Measurements from ENCODE around the gene BMPR1A. TPM values are rescaled to one million over a fixed set of nuclear protein-coding genes. Genes with fewer than 3 reads are reported as not detected.
A peak's percentile ranks its signal among the peaks of the same experiment; 100 is the strongest.

BMPR1A gene
- total and polyA plus RNA-seq, 4 experiments from 2014 or later = 4.7 to 21.0 (median 10.4) TPM

DNA sequence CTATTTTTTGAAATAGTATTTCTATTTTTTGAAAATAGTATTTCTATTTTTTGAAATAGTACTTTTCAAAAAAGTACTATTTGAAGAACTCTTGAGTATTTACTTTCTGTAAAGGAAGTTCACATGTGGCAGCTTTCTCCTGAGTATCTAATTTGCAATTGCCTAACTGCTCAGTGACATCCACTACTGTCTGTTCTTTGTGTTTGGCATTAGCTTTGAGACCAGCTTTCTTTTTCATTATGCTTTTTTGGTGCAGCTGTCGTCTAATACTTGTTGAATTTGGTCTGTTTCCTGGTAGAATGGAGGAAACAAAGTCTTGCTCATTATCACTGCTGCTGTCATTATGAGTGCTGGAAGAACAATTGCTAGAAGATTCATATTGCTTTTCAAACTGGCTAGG lies 99.1 kb downstream of the BMPR1A start:
- intact Hi-C loops (cut with micrococcal nuclease) = no loop called here
- no peaks in the 10 kb centered on the region for H3K9me3 ChIP-seq (ENCODE audit: control insufficient read depth in 1 of 2, low read length in 2 of 2)
- no peaks in the 10 kb centered on the region for H3K4me1 ChIP-seq (ENCODE audit: insufficient read depth, low read length)
- no peak overlapping the region for H3K27ac ChIP-seq (ENCODE audit: low read depth, low read length)
- ChIA-PET POLR2A (ENCODE audit: partially characterized antibody) (no interaction called here), CTCF (ENCODE audit: partially characterized antibody) (no interaction called here)
- H3K4me1 Mint-ChIP-seq = no peaks in the 10 kb centered on the region
- H3K4me3 Mint-ChIP-seq = no peak overlapping the region
- H3K27ac Mint-ChIP-seq = no peak overlapping the region
- no peak for DNase-seq
- H3K27me3 Mint-ChIP-seq = no peaks in the 10 kb centered on the region
- peaks cover 13 to 39% of the 10 kb centered on the region in 2 donors for H3K36me3 Mint-ChIP-seq
- no peaks in the 10 kb centered on the region for H3K36me3 ChIP-seq (ENCODE audit: insufficient read depth, low read length)
- no peak overlapping the region for H3K4me3 ChIP-seq (ENCODE audit: low read length in 2 of 2)
- H3K9me3 Mint-ChIP-seq = peaks cover 0 to 4% (median 0%) of the 10 kb centered on the region in 8 donors
- no peaks in the 10 kb centered on the region for H3K27me3 ChIP-seq (ENCODE audit: insufficient read depth, low read length)

GRCh38 chr10:86856156-86856555 lies 99.7 kb downstream of the BMPR1A start:
- no peaks in the 10 kb centered on the region for H3K27me3 Mint-ChIP-seq
- DNase-seq = no peak
- no peaks in the 10 kb centered on the region for H3K4me1 Mint-ChIP-seq
- Histone ChIP-seq H3K36me3 (ENCODE audit: insufficient read depth, low read length) (no peaks in the 10 kb centered on the region), H3K9me3 (ENCODE audit: control insufficient read depth in 1 of 2, low read length in 2 of 2) (no peaks in the 10 kb centered on the region), H3K27me3 (ENCODE audit: insufficient read depth, low read length) (no peaks in the 10 kb centered on the region), H3K4me3 (ENCODE audit: low read length in 2 of 2) (no peak overlapping the region), H3K4me1 (ENCODE audit: insufficient read depth, low read length) (no peaks in the 10 kb centered on the region), H3K27ac (ENCODE audit: low read depth, low read length) (no peak overlapping the region)
- intact Hi-C loops (cut with micrococcal nuclease) = no loop called here
- peaks cover 0 to 4% (median 0%) of the 10 kb centered on the region in 8 donors for H3K9me3 Mint-ChIP-seq
- H3K27ac Mint-ChIP-seq = no peak overlapping the region
- no peak overlapping the region for H3K4me3 Mint-ChIP-seq
- POLR2A ChIA-PET (ENCODE audit: partially characterized antibody) = no interaction called here
- CTCF ChIA-PET (ENCODE audit: partially characterized antibody) = no interaction called here
- peaks cover 13 to 38% of the 10 kb centered on the region in 2 donors for H3K36me3 Mint-ChIP-seq

GRCh38 chr10:86857128-86857721 lies 100.8 kb downstream of the BMPR1A start:
- Mint-ChIP-seq H3K36me3 (peaks cover 6 to 28% of the 10 kb centered on the region in 2 donors), H3K4me1 (no peaks in the 10 kb centered on the region), H3K4me3 (no peak overlapping the region), H3K27ac (no peak overlapping the region), H3K9me3 (peaks cover 0 to 2% (median 0%) of the 10 kb centered on the region in 8 donors), H3K27me3 (no peaks in the 10 kb centered on the region)
- DNase-seq = no peak
- ChIA-PET CTCF (ENCODE audit: partially characterized antibody) (no interaction called here), POLR2A (ENCODE audit: partially characterized antibody) (no interaction called here)
- Histone ChIP-seq H3K4me3 (ENCODE audit: low read length in 2 of 2) (no peak overlapping the region), H3K27me3 (ENCODE audit: insufficient read depth, low read length) (no peaks in the 10 kb centered on the region), H3K4me1 (ENCODE audit: insufficient read depth, low read length) (no peaks in the 10 kb centered on the region), H3K27ac (ENCODE audit: low read depth, low read length) (no peak overlapping the region), H3K9me3 (ENCODE audit: control insufficient read depth in 1 of 2, low read length in 2 of 2) (no peaks in the 10 kb centered on the region), H3K36me3 (ENCODE audit: insufficient read depth, low read length) (no peaks in the 10 kb centered on the region)
- intact Hi-C loops (cut with micrococcal nuclease) = no loop called here

- H3K27me3 Mint-ChIP-seq = no peaks in the 10 kb centered on the region
- no peaks in the 10 kb centered on the region for H3K4me1 ChIP-seq (ENCODE audit: insufficient read depth, low read length)
- H3K27ac ChIP-seq (ENCODE audit: low read depth, low read length) = no peak overlapping the region
- no peaks in the 10 kb centered on the region for H3K27me3 ChIP-seq (ENCODE audit: insufficient read depth, low read length)
- intact Hi-C loops (cut with micrococcal nuclease) = no loop called here
- no peak overlapping the region for H3K27ac Mint-ChIP-seq
- ChIA-PET POLR2A (ENCODE audit: partially characterized antibody) (no interaction called here), CTCF (ENCODE audit: partially characterized antibody) (interaction anchor here (1.0 kb wide), 1 partner anchor 82 kb away, joined by 4 read pairs; no protein-coding TSS in a partner anchor)
- no peak for DNase-seq
- H3K36me3 ChIP-seq (ENCODE audit: insufficient read depth, low read length) = no peaks in the 10 kb centered on the region
- no peaks in the 10 kb centered on the region for H3K4me1 Mint-ChIP-seq
- H3K36me3 Mint-ChIP-seq = peaks cover 6 to 21% of the 10 kb centered on the region in 2 donors
- H3K9me3 Mint-ChIP-seq = peaks cover 0 to 2% (median 0%) of the 10 kb centered on the region in 8 donors
- no peaks in the 10 kb centered on the region for H3K9me3 ChIP-seq (ENCODE audit: control insufficient read depth in 1 of 2, low read length in 2 of 2)
- H3K4me3 Mint-ChIP-seq = no peak overlapping the region
- H3K4me3 ChIP-seq (ENCODE audit: low read length in 2 of 2) = no peak overlapping the region
Observed at GRCh38 chr10:86858011-86858410, 101.6 kb downstream of the BMPR1A start.

GRCh38 chr10:86861351-86861750 lies 104.9 kb downstream of the BMPR1A start:
- Histone ChIP-seq H3K9me3 (ENCODE audit: control insufficient read depth in 1 of 2, low read length in 2 of 2) (no peaks in the 10 kb centered on the region), H3K27me3 (ENCODE audit: insufficient read depth, low read length) (no peaks in the 10 kb centered on the region), H3K4me3 (ENCODE audit: low read length in 2 of 2) (no peak overlapping the region), H3K4me1 (ENCODE audit: insufficient read depth, low read length) (no peaks in the 10 kb centered on the region), H3K27ac (ENCODE audit: low read depth, low read length) (no peak overlapping the region), H3K36me3 (ENCODE audit: insufficient read depth, low read length) (no peaks in the 10 kb centered on the region)
- ChIA-PET POLR2A (ENCODE audit: partially characterized antibody) (no interaction called here), CTCF (ENCODE audit: partially characterized antibody) (no interaction called here)
- DNase-seq = no peak
- Mint-ChIP-seq H3K27me3 (no peaks in the 10 kb centered on the region), H3K36me3 (peaks cover 0 to 8% of the 10 kb centered on the region in 2 donors), H3K27ac (no peak overlapping the region), H3K4me3 (no peak overlapping the region), H3K9me3 (no peaks in the 10 kb centered on the region), H3K4me1 (peaks cover 0 to 2% (median 0%) of the 10 kb centered on the region in 4 donors)
- intact Hi-C loops (cut with micrococcal nuclease) = no loop called here

- ChIA-PET POLR2A (ENCODE audit: partially characterized antibody) (no interaction called here), CTCF (ENCODE audit: partially characterized antibody) (no interaction called here)
- peaks cover 0 to 8% of the 10 kb centered on the region in 2 donors for H3K36me3 Mint-ChIP-seq
- Histone ChIP-seq H3K9me3 (ENCODE audit: control insufficient read depth in 1 of 2, low read length in 2 of 2) (no peaks in the 10 kb centered on the region), H3K36me3 (ENCODE audit: insufficient read depth, low read length) (no peaks in the 10 kb centered on the region), H3K4me1 (ENCODE audit: insufficient read depth, low read length) (no peaks in the 10 kb centered on the region), H3K4me3 (ENCODE audit: low read length in 2 of 2) (no peak overlapping the region), H3K27ac (ENCODE audit: low read depth, low read length) (no peak overlapping the region), H3K27me3 (ENCODE audit: insufficient read depth, low read length) (no peaks in the 10 kb centered on the region)
- no peak for DNase-seq
- intact Hi-C loops (cut with micrococcal nuclease) = no loop called here
- no peaks in the 10 kb centered on the region for H3K27me3 Mint-ChIP-seq
- no peak overlapping the region for H3K4me3 Mint-ChIP-seq
- peak overlapping the region in 1 of 7 donors; percentile 36 for H3K27ac Mint-ChIP-seq
- no peaks in the 10 kb centered on the region for H3K9me3 Mint-ChIP-seq
- H3K4me1 Mint-ChIP-seq = peaks cover 0 to 2% (median 0%) of the 10 kb centered on the region in 4 donors
Observed at GRCh38 chr10:86862373-86862772, 106.0 kb downstream of the BMPR1A start.

DNA sequence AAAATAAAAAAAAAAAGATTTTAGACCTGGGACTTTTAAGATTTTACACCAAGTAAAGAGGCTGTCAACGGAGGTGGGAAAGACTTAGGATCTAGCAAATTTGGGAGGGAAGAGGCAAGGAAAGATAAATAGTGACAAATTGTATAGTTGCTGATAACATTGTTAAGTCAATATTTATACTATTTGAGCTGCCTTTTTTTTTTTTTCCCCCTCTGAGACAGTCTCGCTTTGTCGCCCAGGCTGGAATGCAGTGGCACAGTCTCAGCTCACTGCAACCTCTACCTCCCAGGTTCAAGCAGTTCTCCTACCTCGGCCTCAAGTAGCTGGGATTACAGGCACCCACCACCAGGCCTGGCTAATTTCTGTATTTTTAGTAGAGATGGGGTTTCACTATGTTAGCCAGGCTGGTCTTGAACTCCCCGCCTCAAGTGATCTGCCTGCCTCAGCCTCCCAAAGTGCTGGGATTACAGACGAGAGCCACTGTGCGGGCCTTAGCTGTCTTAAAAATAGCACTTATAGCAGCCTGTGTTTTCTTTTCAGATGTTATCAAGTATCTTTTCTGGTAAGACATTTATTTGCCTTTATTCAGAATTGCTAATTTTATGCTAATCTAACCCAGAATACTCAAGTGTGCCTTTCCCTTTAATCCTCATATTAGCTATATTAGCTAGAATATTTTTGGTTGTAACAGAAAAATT lies 106.5 kb downstream of the BMPR1A start:
- DNase-seq = no peak
- Mint-ChIP-seq H3K27ac (no peak overlapping the region), H3K36me3 (peaks cover 2 to 8% of the 10 kb centered on the region in 2 donors), H3K27me3 (no peaks in the 10 kb centered on the region), H3K9me3 (no peaks in the 10 kb centered on the region), H3K4me1 (peaks cover 0 to 2% (median 0%) of the 10 kb centered on the region in 4 donors), H3K4me3 (no peak overlapping the region)
- no peaks in the 10 kb centered on the region for H3K4me1 ChIP-seq (ENCODE audit: insufficient read depth, low read length)
- H3K27ac ChIP-seq (ENCODE audit: low read depth, low read length) = no peak overlapping the region
- H3K36me3 ChIP-seq (ENCODE audit: insufficient read depth, low read length) = no peaks in the 10 kb centered on the region
- intact Hi-C loops (cut with micrococcal nuclease) = no loop called here
- no peaks in the 10 kb centered on the region for H3K27me3 ChIP-seq (ENCODE audit: insufficient read depth, low read length)
- ChIA-PET POLR2A (ENCODE audit: partially characterized antibody) (no interaction called here), CTCF (ENCODE audit: partially characterized antibody) (no interaction called here)
- H3K9me3 ChIP-seq (ENCODE audit: control insufficient read depth in 1 of 2, low read length in 2 of 2) = no peaks in the 10 kb centered on the region
- no peak overlapping the region for H3K4me3 ChIP-seq (ENCODE audit: low read length in 2 of 2)

All from CD4-positive, alpha-beta memory T cell (primary cell).